Stimulated activated CD4-positive, alpha-beta T cell treated with anti-CD3 and anti-CD28 coated beads, Interleukin-1b, Interleukin-23, amount 100 ng/mL, for 4 hours (primary cell): ENCODE measurements around the gene RCAN3.

Experiments used
- DNase-seq, 2 donors: peaks; one replicate each; pipeline ENCODE4 v3.0.0-alpha.2; 2020; ENCODE audit warnings: low read depth in 2 of 2

RCAN3 gene

GRCh38 chr1:24575905-24576587, 73.4 kb downstream of the RCAN3 start:
- no peak for DNase-seq

GRCh38 chr1:24578846-24579245, 76.2 kb downstream of the RCAN3 start:
- DNase-seq: no peak

GRCh38 chr1:24580756-24581155, 78.1 kb downstream of the RCAN3 start:
- DNase-seq: no peak

GRCh38 chr1:24584171-24584647, 81.6 kb downstream of the RCAN3 start:
- no peak for DNase-seq

- DNase-seq: no peak
These were observed 83.5 kb downstream of the RCAN3 start for GRCh38 chr1:24586119-24586518.

- DNase-seq: peak in 1 of 2 donors; percentile 54
These were observed 84.6 kb downstream of the RCAN3 start for GRCh38 chr1:24586970-24587820.

- no peak for DNase-seq
These were observed 85.9 kb downstream of the RCAN3 start for GRCh38 chr1:24588573-24588972.

- no peak for DNase-seq
These were observed 86.6 kb downstream of the RCAN3 start for GRCh38 chr1:24589200-24589599.
